H9 (cell line): Measurements from ENCODE around the gene SYDE1. TPM values are rescaled to one million over a fixed set of nuclear protein-coding genes. Genes with fewer than 3 reads are reported as not detected.

ENCODE experiments used
- DNase-seq: peaks from one replicate; pipeline ENCODE4 v3.0.0-alpha.2; 2017
- H2AFZ ChIP-seq: one replicate; pipeline ENCODE4 v1.6.1; 2013; ENCODE audit warnings: mild to moderate bottlenecking, low read length, control low read depth, moderate library complexity
- H2AK5ac ChIP-seq: 2 replicates; pipeline ENCODE4 v1.6.1; 2013; ENCODE audit warnings: low read length, control low read depth, mixed read lengths; ENCODE audit not compliant: insufficient read length
- H2BK120ac ChIP-seq: one replicate; pipeline ENCODE4 v1.6.1; 2013; ENCODE audit warnings: low read depth, mild to moderate bottlenecking, low read length, control low read depth, inconsistent platforms; ENCODE audit not compliant: poor library complexity, severe bottlenecking
- H2BK12ac ChIP-seq: 2 replicates; pipeline ENCODE4 v1.6.1; 2013; ENCODE audit warnings: low read length, control low read depth, mixed read lengths, low read depth; ENCODE audit not compliant: insufficient read length
- H2BK15ac ChIP-seq: 2 replicates; pipeline ENCODE4 v1.6.1; 2013; ENCODE audit warnings: low read depth, low read length, control low read depth
- H2BK20ac ChIP-seq: one replicate; pipeline ENCODE4 v1.6.1; 2013; ENCODE audit warnings: low read depth, mild to moderate bottlenecking, low read length, control low read depth, inconsistent platforms; ENCODE audit not compliant: poor library complexity, severe bottlenecking
- H2BK5ac ChIP-seq: 2 replicates; pipeline ENCODE4 v1.6.1; 2013; ENCODE audit warnings: low read length, control low read depth, mixed read lengths; ENCODE audit not compliant: insufficient read length
- H3K14ac ChIP-seq: 2 replicates; pipeline ENCODE4 v1.6.1; 2013; ENCODE audit warnings: low read length, control low read depth; ENCODE audit not compliant: insufficient read depth
- H3K18ac ChIP-seq: 2 replicates; pipeline ENCODE4 v1.6.1; 2013; ENCODE audit warnings: low read depth, mild to moderate bottlenecking, mixed read lengths, low read length, control low read depth; ENCODE audit not compliant: insufficient read length
- H3K23ac ChIP-seq: 2 replicates; pipeline ENCODE4 v1.6.1; 2013; ENCODE audit warnings: low read length, control low read depth, mixed read lengths, low read depth; ENCODE audit not compliant: insufficient read length
- H3K23me2 ChIP-seq: 2 replicates; pipeline ENCODE4 v1.6.1; 2013; ENCODE audit warnings: low read depth, mild to moderate bottlenecking, mixed read lengths, low read length, control low read depth; ENCODE audit not compliant: insufficient read length, poor library complexity, severe bottlenecking
- H3K27ac ChIP-seq: 2 replicates; pipeline ENCODE4 v1.5.1; 2013; ENCODE audit warnings: low read length, control low read depth, mixed read lengths, low read depth; ENCODE audit not compliant: insufficient read length
- H3K27me3 ChIP-seq: 2 replicates; pipeline ENCODE4 v1.6.1; 2013; ENCODE audit warnings: low read length, control low read depth, inconsistent platforms; ENCODE audit not compliant: insufficient read depth
- H3K4ac ChIP-seq: 2 replicates; pipeline ENCODE4 v1.6.1; 2013; ENCODE audit warnings: low read depth, mild to moderate bottlenecking, control low read depth, inconsistent platforms, low read length, moderate library complexity
- H3K4me1 ChIP-seq: 2 replicates; pipeline ENCODE4 v1.6.1; 2013; ENCODE audit warnings: low read length, control low read depth, inconsistent platforms; ENCODE audit not compliant: insufficient read depth
- H3K4me2 ChIP-seq: 2 replicates; pipeline ENCODE4 v1.6.1; 2013; ENCODE audit warnings: low read length, control low read depth, mixed read lengths; ENCODE audit not compliant: insufficient read length, insufficient read depth
- H3K56ac ChIP-seq: 2 replicates; pipeline ENCODE4 v1.6.1; 2013; ENCODE audit warnings: low read depth, mild to moderate bottlenecking, mixed read lengths, low read length, control low read depth; ENCODE audit not compliant: insufficient read length
- H3K79me1 ChIP-seq: 2 replicates; pipeline ENCODE4 v1.6.1; 2013; ENCODE audit warnings: low read depth, mild to moderate bottlenecking, moderate library complexity, low read length, control low read depth, inconsistent platforms; ENCODE audit not compliant: insufficient read depth, poor library complexity, severe bottlenecking
- H3K79me2 ChIP-seq: 2 replicates; pipeline ENCODE4 v1.6.1; 2013; ENCODE audit warnings: low read length, control low read depth, inconsistent platforms; ENCODE audit not compliant: insufficient read depth
- H3K9ac ChIP-seq: 2 replicates; pipeline ENCODE4 v1.6.1; 2013; ENCODE audit warnings: low read length, control low read depth, mixed read lengths; ENCODE audit not compliant: insufficient read length; ENCODE audit errors: extremely low read depth
- H3K9me3 ChIP-seq: one replicate; pipeline ENCODE4 v1.6.1; 2013; ENCODE audit warnings: low read depth, low read length, inconsistent platforms; ENCODE audit not compliant: control insufficient read depth
- H3T11ph ChIP-seq: one replicate; pipeline ENCODE4 v1.6.1; 2013; ENCODE audit warnings: mild to moderate bottlenecking, low read length, control low read depth, inconsistent platforms
- H4K20me1 ChIP-seq: one replicate; pipeline ENCODE4 v1.6.1; 2013; ENCODE audit not compliant: control insufficient read depth, insufficient read length, insufficient read depth
- H4K5ac ChIP-seq: 2 replicates; pipeline ENCODE4 v1.6.1; 2013; ENCODE audit warnings: low read depth, mild to moderate bottlenecking, mixed read lengths, low read length, control low read depth; ENCODE audit not compliant: insufficient read length
- H4K8ac ChIP-seq: replicated peaks from 2 replicates; pipeline ENCODE4 v1.6.1; 2013; ENCODE audit warnings: low read length, control low read depth, mixed read lengths, low read depth; ENCODE audit not compliant: insufficient read length
- H4K91ac ChIP-seq: 2 replicates; pipeline ENCODE4 v1.6.1; 2013; ENCODE audit warnings: low read depth, mild to moderate bottlenecking, moderate library complexity, mixed read lengths, low read length, control low read depth; ENCODE audit not compliant: insufficient read length
- H3K27ac Mint-ChIP-seq, 3 experiments: 2 replicates in 2 of 3; 3 replicates in 1 of 3; pipeline ENCODE4 v1.8.0; 2020 to 2021; ENCODE audit warnings: mixed read lengths in 3 of 3, mild to moderate bottlenecking in 1 of 3, moderate library complexity in 1 of 3
- H3K27me3 Mint-ChIP-seq: 2 replicates; pipeline ENCODE4 v1.8.0; 2021; ENCODE audit warnings: low read depth, mild to moderate bottlenecking, moderate library complexity, mixed read lengths
- H3K36me3 Mint-ChIP-seq, 3 experiments: 2 replicates in 2 of 3; 3 replicates in 1 of 3; pipeline ENCODE4 v1.8.0; 2020 to 2021; ENCODE audit warnings: low read depth in 3 of 3, mixed read lengths in 3 of 3; ENCODE audit not compliant: insufficient read depth in 1 of 3
- H3K4me1 Mint-ChIP-seq, 2 experiments: 2 replicates each; pipeline ENCODE4 v1.8.0; 2020; ENCODE audit warnings: mixed read lengths in 2 of 2
- H3K4me3 Mint-ChIP-seq, 2 experiments: 2 replicates in 1 of 2; 3 replicates in 1 of 2; pipeline ENCODE4 v1.8.0; 2020 to 2021; ENCODE audit warnings: mild to moderate bottlenecking in 2 of 2, mixed read lengths in 2 of 2, moderate library complexity in 1 of 2
- H3K9me3 Mint-ChIP-seq, 2 experiments: 2 replicates in 1 of 2; 3 replicates in 1 of 2; pipeline ENCODE4 v1.8.0; 2020; ENCODE audit warnings: mild to moderate bottlenecking in 2 of 2, mixed read lengths in 2 of 2, moderate library complexity in 1 of 2
- CTCF ChIP-seq: fragments of 200-600 bp; sonication (generic); conservative IDR thresholded peaks from 3 replicates; pipeline ENCODE4 v1.8.0; 2021; ENCODE audit warnings: antibody characterized with exemption, mild to moderate bottlenecking
- WGBS: extraction: QIAGEN DNeasy Blood & Tissue Kit; methylation state at CpG from one replicate; pipeline ENCODE4 v1.1.7; 2013; ENCODE audit warnings: missing lambda C conversion rate, low lambda C conversion rate, mixed read lengths; ENCODE audit not compliant: insufficient read length; ENCODE audit errors: extremely low coverage; 5-methylcytosine and 5-hydroxymethylcytosine counted together
- total RNA-seq: library from RNA; stranded (reverse); gene quantifications from 2 replicates; pipeline ENCODE4 v1.2.1, GENCODE V29; 2021

SYDE1 gene
- total RNA-seq, 1 experiment from 2014 or later = 21.4 TPM

- Histone ChIP-seq H3K27me3 (no peaks in the 10 kb centered on the region), H2BK20ac (no peak overlapping the region), H3K14ac (no peak overlapping the region), H2AK5ac (no peak overlapping the region), H4K20me1 (no peaks in the 10 kb centered on the region), H2AFZ (no peak overlapping the region), H3K56ac (no peak overlapping the region), H4K5ac (no peak overlapping the region), H3K18ac (no peak overlapping the region), H3K27ac (no peak overlapping the region), H2BK120ac (no peak overlapping the region), H2BK5ac (no peak overlapping the region), H3K79me1 (no peaks in the 10 kb centered on the region), H3K4ac (no peak overlapping the region), H3K23me2 (no peaks in the 10 kb centered on the region), H3K79me2 (no peaks in the 10 kb centered on the region), H3K4me2 (no peak overlapping the region), H4K91ac (no peak overlapping the region), H2BK15ac (no peak overlapping the region), H3K23ac (no peak overlapping the region), H3K9ac (no peak overlapping the region), H3K9me3 (no peaks in the 10 kb centered on the region), H3K4me1 (no peaks in the 10 kb centered on the region), H2BK12ac (no peak overlapping the region), H3T11ph (no peak overlapping the region), H4K8ac (no peak overlapping the region)
- no CpG with 5 or more reads among the region's 12 CpGs for whole genome bisulfite sequencing
- DNase-seq = no peak
- peaks cover 54 to 94% (median 85%) of the 10 kb centered on the region in 3 experiments; a peak in 6 of 7 replicates for H3K36me3 Mint-ChIP-seq
- no peaks in the 10 kb centered on the region; a peak in 1 of 5 replicates for H3K9me3 Mint-ChIP-seq
- no peaks in the 10 kb centered on the region for H3K4me1 Mint-ChIP-seq
- no peak for TF ChIP-seq CTCF
- H3K27ac Mint-ChIP-seq = 0 out of 7 replicates have a peak overlapping the region, but pooled peaks of 1 of the 3 experiments have one; percentile 40
- H3K4me3 Mint-ChIP-seq = no peak overlapping the region; a peak in 1 of 5 replicates
- H3K27me3 Mint-ChIP-seq = no peaks in the 10 kb centered on the region; the same call in 1 of the 2 replicates
Observed at GRCh38 chr19:15116856-15117255, 9.7 kb downstream of the SYDE1 start.
